ENCODE data around the gene GATAD2B. TPM values are rescaled to one million over a fixed set of nuclear protein-coding genes. Genes with fewer than 3 reads are reported as not detected.

Gene GATAD2B
- total RNA-seq, 1 donor from 2014 or later: 70.1 TPM

DNA sequence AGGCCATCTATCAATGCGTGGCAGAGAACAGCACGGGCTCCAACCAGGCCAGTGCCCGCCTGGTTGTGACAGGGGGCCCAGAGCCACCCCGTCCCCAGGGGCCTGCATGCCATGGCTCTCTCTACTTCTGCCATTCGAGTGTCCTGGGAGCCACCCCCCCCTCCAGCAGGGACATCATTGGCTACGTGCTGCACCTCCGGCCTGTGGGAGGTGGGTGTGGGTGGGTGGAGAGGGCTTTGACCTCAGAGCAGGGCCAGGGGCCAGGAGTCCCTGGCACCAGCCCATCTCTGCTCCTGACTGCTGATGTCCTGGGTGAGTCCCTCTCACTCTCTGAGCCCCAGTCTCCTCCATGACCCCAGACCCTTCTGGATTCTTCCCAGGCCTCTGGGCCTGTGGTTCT is 122.3 kb downstream of the GATAD2B start:
- intact Hi-C loops (cut with micrococcal nuclease): no loop called here

DNA sequence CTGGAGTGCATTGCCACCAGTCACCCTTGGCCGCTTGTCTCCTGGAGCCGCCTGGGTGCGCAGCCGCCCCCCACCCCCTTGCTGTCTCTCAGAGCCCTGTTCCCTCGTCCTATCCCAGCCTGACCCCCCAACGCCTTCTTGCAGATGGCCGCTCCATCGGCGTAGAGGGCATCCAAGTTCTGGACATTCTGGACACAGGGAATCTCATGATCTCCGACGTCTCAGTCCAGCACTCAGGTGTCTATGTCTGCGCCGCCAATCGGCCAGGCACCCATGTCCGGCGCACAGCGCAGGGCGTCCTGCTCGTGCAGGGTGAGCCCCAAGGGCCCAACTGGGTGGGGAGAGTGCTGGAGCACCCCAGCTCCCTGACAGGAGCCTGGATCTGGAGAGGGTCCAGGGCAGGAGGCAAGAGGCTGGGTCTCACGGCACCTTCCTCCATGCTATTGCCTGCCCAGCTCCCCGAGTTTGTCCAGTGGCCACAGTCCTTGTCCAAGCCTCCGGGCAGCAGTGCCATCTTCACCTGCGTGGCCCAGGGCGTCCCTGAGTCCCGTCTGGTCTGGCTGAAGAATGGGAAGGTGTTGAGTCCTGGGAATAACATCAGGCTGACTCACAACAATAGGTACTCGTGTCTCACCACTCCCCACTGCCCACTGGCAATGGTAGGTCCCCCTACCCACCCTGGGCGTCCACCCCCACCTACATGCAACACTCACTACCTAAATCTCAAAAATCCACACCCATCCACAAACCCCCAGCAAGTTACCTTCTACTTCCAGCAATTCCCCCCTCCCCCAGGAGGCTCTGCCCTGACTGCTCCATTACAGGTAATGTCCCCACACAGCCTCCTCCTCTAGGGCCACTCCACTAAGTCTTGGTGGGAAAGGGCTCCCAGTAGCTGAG is 123.0 kb downstream of the GATAD2B start:
- intact Hi-C loops (cut with micrococcal nuclease): loop anchor here (10.0 kb wide), 2 partner anchors 385 to 475 kb away; partner anchors contain the start of gene HAX1

DNA sequence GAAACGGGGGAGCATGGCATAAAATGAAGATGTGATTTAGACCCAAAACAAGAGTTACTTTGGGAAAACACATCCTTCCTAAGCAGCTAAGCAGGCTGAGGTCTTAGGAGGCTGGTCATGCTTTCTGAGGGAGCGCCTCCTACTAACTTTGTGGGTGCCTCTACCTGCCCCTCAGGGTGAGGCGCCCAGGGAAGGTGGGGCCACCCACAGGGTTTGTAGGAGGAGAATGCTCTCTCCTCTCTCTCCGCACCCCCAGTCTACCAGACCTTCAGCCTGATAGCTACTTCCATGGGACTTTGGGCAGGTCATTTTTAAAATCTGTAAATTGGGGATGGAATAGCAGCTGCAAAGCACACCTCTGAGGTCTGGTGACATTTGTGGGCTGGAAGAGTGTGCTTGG is 123.8 kb downstream of the GATAD2B start:
- intact Hi-C loops (cut with micrococcal nuclease): loop anchor here (10.0 kb wide), 2 partner anchors 386 to 476 kb away; partner anchors contain the start of gene HAX1

DNA sequence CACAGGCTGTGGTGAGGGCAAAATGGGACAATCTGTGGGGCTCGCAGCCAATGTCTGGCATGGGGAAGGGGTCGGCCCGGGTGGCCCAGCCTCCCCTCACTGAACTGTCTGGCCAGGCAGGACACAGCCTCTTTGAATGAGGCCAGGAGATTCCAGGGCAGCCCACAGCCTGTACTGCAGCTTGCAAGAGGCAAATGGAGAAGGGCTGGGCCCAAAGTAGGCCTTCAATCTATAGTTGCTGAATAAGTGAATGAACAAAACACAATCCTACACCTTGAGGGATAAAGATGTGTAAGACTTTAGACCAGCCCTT is 124.3 kb downstream of the GATAD2B start:
- intact Hi-C loops (cut with micrococcal nuclease): loop anchor here (10.0 kb wide), 2 partner anchors 386 to 476 kb away; partner anchors contain the start of gene HAX1

DNA sequence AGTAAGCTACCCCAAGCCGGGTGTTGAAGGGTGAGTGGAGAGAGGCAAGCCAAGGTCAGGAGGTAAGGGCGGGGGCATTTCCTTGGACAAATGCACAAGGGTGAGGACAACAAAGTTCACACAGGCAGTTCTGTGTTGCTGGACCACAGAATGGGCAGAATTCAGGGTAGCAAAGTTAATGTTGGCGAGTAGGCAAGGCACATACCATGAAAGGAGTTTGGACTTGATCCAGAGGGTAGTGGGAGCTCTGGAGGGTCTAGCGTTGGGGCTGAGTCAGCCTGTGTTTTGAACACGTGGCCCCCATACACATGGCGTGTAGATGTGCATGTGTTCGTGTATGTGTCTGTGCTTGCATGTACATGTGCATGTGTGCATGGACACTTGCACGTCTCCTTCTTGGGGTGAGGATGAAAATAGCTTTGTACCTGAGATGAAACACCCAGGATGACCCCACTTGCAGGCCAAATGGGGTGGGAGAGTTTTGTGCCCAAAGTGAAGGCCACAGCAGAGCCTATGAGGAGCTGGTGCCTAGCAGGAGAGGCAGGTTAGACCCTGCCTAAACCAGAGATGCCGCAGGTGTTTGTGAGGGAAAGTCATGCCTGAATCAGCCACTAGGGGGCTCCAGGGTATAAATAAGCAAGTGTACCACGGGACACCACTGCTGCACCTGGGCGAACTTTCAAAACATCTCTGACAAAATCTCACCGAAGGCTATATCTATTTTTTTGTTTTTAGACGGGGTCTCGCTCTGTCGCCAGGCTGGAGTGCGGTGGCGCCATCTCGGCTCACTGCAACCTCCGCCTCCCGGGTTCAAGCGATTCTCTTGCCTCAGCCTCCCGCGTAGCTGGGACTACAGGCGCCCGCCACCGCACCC is 125.7 kb downstream of the GATAD2B start:
- intact Hi-C loops (cut with micrococcal nuclease): loop anchor here (1.0 to 10.0 kb wide), 8 partner anchors 14 to 478 kb away; partner anchors contain the start of genes HAX1, JTB, RAB13 and RPS27

DNA sequence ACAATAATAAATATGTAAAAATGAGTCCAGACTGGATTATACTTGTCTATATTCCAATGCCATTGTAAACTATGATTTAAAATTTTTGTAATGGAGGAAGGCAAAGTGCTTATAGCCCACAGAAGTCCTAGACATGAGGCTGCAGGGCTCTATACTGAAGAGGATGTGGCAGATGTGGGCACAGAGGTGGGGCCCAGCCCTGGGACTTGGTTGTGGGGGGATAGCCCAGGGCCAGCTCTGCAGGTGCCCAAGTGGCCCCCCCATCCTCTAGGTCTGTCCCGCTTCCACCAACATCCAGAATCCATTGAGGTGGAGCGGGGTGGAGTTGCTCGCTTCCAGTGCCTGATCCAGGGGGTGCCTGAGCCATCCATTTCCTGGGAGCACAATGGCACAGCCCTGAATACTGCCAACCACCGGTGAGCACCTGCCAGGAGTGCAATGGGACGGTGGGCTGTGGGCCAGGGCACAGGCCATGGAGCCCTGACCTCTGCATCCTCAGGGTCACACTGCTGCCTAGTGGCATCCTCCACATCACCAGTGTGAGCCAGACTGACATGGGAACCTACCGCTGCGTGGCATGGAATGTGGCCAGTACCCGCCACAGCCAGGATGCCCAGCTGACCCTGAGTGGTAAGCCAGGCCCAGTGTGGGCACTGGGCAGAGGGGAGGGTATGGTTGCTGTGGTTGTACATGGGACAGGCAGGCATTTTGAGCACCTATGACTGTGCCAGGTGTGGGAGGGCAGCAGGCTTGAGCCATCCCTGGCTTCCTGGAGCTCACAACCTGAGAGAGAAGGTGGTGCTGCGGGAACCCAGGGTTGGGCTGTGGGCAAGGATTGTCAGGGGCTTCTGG is 126.6 kb downstream of the GATAD2B start:
- intact Hi-C loops (cut with micrococcal nuclease): loop anchor here (2.0 to 10.0 kb wide), 4 partner anchors 13 to 479 kb away; partner anchors contain the start of genes HAX1 and JTB

DNA sequence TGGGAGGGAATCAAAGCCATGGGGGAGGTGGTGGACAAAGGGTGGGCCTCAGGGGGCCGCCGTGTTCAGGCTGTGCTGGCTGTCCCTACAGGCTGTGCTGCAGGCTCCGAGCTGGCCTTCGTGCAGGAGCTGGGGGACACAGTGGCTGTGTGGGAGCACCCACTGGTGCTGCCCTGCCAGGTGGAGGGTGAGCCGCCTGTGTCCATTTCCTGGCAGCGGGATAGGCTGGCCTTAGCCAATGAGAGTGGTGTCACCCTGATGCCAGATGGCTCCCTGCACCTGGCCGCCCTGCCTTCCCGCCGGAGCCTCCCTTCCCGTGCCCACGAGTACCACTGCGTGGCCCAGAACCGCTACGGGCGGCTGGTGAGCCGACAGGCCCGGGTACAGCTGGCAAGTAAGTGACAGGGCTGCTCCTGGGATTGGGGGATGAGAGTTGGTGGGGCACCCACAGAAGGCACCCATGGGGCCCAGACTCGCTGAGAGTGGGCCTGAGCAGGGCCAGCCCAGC is 127.4 kb downstream of the GATAD2B start:
- intact Hi-C loops (cut with micrococcal nuclease): loop anchor here (10.0 kb wide), 2 partner anchors 389 to 479 kb away; partner anchors contain the start of gene HAX1

DNA sequence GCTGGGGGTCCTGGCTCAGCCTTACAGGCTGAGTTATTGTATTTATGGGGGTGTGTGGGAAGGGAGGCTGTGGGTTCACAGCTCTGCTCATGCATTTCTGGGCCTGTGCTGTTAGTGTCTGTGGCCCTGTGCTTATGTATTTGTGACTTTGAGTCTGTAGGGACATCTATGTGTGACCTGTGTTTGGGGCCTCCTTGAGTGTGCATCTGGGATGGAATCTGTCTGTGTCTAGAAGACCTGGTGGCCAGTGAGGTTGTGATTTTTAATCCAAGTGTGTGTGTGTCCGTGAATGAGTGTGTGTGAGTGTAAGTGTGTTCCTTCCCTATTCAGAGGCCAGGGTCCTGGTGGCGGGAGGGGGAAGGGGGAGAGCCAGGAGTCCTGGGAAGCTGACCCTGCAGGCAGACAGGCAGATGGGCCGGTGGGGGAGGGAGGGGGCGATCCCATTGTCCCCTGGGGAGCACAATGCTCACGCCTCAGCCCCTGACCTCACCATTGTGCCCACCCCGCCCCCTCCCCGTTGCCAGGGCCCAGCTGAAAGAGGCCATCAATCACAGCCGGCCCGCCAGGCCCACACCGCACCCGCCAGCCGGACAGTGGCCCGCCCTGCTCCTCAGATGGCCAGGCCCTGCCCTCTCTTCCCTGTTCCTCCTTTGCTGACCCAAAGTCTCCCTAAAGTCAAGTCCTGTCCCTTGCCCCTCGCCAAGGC is 128.0 kb downstream of the GATAD2B start:
- intact Hi-C loops (cut with micrococcal nuclease): loop anchor here (10.0 kb wide), 2 partner anchors 390 to 480 kb away; partner anchors contain the start of gene HAX1

DNA sequence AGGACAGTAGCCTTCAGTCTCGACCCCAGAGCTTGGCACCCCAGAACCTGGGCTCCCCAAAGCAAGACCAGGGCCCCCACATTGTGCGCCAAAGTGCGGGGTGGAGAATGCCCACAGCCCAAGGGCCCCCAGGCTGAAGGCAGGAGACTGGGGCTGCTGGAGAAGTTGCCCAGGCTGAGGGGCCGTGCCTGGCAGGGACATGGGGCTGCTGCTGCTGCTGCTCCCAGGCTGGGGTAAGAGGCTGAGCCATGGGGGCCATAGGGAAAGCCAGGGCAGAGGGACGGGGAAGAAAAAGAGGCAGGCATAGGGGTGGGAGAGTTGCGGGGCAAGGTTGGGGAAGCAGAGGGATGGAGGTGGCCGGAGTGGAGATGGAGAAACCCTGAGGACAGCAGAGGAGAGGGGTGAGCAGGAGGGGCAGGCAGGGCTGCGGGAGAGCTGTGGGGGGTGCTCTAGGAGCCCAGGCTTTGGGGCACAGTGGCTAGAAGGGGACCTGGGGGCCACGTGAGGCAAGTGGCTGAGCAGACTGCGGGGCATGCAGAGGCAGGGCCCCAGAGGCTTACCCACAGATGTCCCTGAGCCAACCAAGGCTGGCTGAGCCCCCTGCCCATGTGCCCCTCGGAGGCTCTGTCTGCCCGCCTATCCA is 128.7 kb downstream of the GATAD2B start:
- intact Hi-C loops (cut with micrococcal nuclease): loop anchor here (10.0 kb wide), 2 partner anchors 391 to 481 kb away; partner anchors contain the start of gene HAX1

DNA sequence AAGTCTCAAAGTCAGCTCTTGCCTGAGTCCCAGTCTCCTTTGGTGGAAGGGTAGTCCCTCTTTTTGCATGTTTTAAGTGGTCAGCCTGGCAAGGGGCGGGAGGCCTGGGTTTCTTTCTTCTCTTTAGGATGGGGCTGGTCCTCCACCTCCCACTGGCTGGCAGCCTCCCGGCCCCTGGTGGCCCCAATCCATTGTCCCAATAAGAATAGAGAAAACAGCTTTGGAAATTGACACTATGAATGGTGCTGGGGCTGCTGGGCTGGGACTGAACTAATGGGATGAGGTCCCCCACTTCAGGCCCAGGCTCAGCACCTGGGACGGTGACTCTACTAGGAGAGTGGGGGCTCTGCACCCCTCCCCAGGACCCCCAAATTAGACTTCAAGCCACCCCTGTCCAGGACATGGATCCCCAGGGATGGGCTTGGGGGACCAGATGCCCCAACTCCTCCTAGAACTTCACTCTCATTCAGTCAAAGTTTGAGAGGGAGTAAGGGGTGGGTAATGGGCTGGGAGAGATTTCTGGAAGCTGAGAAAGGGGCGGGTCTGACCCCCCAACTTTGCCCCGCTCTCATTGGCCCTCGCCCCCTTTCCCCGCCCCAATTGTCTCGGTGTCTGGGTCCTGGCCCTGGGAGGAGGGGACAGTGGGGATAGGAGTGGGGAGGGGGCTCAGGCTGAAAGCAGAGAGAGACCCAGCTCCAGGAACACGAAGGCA is 129.4 kb downstream of the GATAD2B start:
- intact Hi-C loops (cut with micrococcal nuclease): loop anchor here (10.0 kb wide), 2 partner anchors 391 to 481 kb away; partner anchors contain the start of gene HAX1

DNA sequence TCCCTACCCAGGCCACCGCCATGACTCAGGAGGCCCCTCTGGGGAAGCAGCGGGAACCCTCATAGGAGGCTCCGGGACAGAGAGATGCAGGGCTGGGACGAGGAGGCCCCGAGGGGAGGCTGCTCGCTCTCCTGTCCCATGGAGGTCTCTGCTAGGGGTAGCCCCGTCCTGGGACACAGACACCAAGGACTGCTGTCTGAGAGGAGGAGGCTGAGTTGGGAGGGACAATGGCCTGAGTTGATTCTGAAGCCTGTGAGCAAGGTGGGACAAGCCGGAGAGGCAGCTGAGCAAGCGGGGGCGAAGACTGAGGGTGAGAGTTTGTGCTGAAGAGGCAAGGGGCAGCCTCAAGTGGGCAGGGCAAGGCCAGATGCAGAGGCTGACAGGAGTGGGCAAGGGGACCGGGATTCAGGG is 130.1 kb downstream of the GATAD2B start:
- intact Hi-C loops (cut with micrococcal nuclease): loop anchor here (10.0 kb wide), 2 partner anchors 392 to 482 kb away; partner anchors contain the start of gene HAX1

DNA sequence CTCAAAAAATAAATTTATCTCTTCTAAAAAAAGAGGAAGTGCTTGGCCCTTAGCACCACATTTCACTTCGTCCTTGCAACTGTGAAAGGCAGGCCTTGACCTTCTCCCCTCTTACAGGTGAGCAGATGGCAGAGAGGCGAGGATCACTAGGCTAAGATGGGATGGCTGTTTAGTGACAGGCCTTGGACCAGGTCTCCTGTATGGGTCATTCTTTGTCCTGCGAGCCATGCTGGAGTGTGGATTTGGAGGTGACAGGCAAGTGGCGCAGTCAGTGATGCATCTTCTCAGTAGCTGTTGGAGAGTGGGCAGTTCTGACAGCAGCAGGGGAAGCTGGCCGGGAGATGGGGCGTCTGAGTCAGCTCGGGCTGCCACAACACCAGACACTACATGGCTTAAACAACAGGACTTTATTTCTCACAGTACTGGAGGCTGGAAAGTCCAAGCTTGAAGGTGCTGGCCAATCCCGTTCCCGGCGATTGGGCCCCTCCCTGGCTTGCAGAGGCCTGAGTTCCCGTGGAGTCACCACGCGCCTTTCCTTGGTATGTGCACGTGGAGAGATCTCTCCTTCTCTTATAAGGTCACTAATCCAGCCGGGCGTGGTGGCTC is 131.0 kb downstream of the GATAD2B start:
- intact Hi-C loops (cut with micrococcal nuclease): loop anchor here (1.0 to 10.0 kb wide), 4 partner anchors 8 to 483 kb away; partner anchors contain the start of gene HAX1

DNA sequence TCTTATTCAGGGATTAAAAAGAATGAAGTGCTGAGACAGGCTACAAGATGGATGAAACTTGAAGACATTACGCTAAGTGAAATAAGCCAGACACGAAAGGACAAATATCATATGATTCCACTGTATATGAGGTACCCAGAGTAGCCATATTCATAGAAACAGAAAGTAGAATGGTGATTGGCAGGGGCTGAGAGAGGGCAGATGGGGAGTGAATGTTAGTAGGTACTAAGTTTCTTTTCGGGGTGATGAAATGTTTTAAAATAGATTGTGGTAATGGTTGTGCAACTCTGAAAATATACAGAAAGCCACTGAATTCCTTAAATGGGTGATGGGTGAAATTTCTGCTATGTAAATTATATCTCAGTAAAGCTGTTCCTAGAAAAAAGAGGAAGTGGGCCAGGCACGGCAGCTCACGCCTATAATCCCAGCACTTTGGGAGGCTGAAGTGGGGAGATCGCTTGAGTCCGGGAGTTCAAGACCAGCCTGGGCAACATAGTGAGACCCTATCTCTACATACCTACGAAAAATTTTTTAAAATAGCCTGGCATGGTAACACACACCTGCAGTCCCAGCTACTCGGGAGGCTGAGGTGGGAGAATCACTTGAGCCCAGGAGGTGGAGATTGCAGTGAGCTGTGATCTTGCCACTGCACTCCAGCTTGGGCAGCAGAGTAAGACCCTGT is 131.7 kb downstream of the GATAD2B start:
- intact Hi-C loops (cut with micrococcal nuclease): loop anchor here (1.0 to 10.0 kb wide), 4 partner anchors 8 to 484 kb away; partner anchors contain the start of gene HAX1

DNA sequence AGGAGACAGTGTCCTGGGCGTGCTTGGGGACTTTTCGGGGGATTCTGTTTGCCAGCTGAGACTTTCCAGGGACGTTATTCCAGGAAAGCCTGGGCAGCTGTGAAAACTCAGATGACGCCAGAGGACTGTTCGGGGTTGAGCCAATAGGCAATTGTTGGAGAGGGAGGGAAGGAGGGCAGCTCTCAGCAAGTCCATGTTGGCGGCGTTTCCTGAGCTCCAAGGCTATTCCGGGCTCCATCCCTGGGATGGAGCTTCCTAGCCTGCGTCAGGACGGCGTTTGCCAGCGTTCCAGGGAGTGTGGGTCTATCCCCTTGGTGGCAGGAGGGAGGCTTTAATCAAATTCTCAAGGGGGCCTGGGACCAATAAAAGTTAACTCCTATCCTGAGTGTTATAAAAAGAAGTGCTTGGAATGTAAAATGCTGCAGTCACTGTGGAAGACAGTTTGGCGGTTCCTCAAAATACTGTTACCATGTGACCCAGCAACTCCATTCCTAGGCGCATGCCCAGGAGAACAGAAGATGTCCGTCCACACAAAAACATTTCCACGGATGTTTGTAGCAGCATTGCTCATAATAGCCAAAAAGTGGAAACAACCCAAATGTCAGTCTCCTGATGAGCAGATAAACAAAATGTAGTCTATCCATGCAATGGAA is 132.3 kb downstream of the GATAD2B start:
- intact Hi-C loops (cut with micrococcal nuclease): loop anchor here (10.0 kb wide), 2 partner anchors 394 to 484 kb away; partner anchors contain the start of gene HAX1

DNA sequence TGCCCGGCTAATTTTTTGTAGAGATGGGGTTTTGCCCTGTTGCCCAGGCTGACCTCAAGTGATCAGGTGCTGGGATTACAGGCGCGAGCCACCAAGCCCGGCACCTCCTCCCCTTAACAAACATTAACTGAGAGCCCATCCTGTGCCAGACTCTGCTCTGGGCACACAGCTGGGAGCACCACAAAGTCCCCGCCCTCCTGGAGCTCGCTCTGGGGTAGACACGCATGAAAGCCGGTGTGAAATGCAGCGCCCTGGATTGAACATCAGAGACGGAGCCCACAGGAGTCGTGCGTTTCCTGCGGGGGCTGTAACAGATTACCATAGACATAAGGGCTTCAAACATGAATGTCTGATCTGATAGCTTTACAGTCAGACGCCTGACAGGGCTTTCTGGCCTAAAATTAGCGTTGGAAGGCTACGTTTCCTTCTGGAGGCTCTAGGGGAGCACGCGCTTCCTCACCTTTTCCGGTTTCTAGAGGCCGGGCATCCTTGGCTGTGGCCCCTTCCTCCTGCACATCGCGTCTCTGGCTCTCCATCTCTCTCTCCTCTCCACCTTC is 133.2 kb downstream of the GATAD2B start:
- intact Hi-C loops (cut with micrococcal nuclease): loop anchor here (10.0 kb wide), 2 partner anchors 395 to 485 kb away; partner anchors contain the start of gene HAX1
